PC-3 (cell line): ENCODE results near the gene EOLA1. TPM values are rescaled to one million over a fixed set of nuclear protein-coding genes. Genes with fewer than 3 reads are reported as not detected.
A peak's percentile ranks its signal among the peaks of the same experiment; 100 is the strongest.

Experiments used
- ATAC-seq: fragments of 200-7000 bp; cut with Tn5 transposase; 2 replicates; pipeline ENCODE4 v1.9.1; 2020; ENCODE audit warnings: mild to moderate bottlenecking, moderate library complexity
- Bru-seq: library from RNA; stranded (reverse); fragments of 400-500 nt; gene quantifications from one replicate; lab custom pipeline; 2021; lab: Mats Ljungman, UMichigan
- BruChase-seq, 2 experiments: library from RNA; stranded (reverse); fragments of 400-500 nt; gene quantifications; one replicate each; lab custom pipeline; 2021; lab: Mats Ljungman, UMichigan
- BruUV-seq: library from RNA; stranded (reverse); fragments of 400-500 nt; replicated peaks from 2 replicates; lab custom pipeline; 2021; lab: Mats Ljungman, UMichigan
- CTCF ChIA-PET: fragments of 300-600 bp; sonication (Branson Sonifier 250); formaldehyde crosslinking; loops from one replicate; lab custom pipeline; 2022; ENCODE audit warnings: antibody characterized with exemption; lab: Charles Lee
- POLR2A ChIA-PET: fragments of 300-600 bp; sonication (Branson Sonifier 250); formaldehyde crosslinking; loops from one replicate; lab custom pipeline; 2022; ENCODE audit warnings: antibody characterized with exemption; ENCODE audit not compliant: unreplicated experiment; lab: Charles Lee
- DNase-seq: peaks from one replicate; pipeline ENCODE4 v3.0.0-alpha.2; 2015
- H2AFZ ChIP-seq: fragments of 300-600 bp; sonication (generic); 2 replicates; pipeline ENCODE4 v1.6.0; 2016; ENCODE audit warnings: antibody characterized with exemption, low read length
- H3F3A ChIP-seq: fragments of 300-600 bp; sonication (generic); one replicate; pipeline ENCODE4 v1.6.0; 2017; ENCODE audit warnings: antibody characterized with exemption, low read length, control low read depth, mild to moderate bottlenecking; ENCODE audit not compliant: unreplicated experiment
- H3K27ac ChIP-seq: fragments of 300-600 bp; sonication (generic); 2 replicates; pipeline ENCODE4 v1.5.1; 2016; ENCODE audit warnings: mild to moderate bottlenecking, low read length
- H3K27me3 ChIP-seq: fragments of 300-600 bp; sonication (generic); 2 replicates; pipeline ENCODE4 v1.6.1; 2016; ENCODE audit warnings: low read length, mixed read lengths
- H3K36me3 ChIP-seq: fragments of 300-600 bp; sonication (generic); 2 replicates; pipeline ENCODE4 v1.6.1; 2016; ENCODE audit warnings: low read depth, mixed run types, low read length, mixed read lengths
- H3K4me1 ChIP-seq: fragments of 300-600 bp; sonication (generic); 2 replicates; pipeline ENCODE4 v1.5.1; 2016; ENCODE audit warnings: low read length; ENCODE audit not compliant: insufficient read depth
- H3K4me2 ChIP-seq: fragments of 300-600 bp; sonication (generic); 2 replicates; pipeline ENCODE4 v1.6.0; 2016; ENCODE audit warnings: low read length
- H3K4me3 ChIP-seq: fragments of 300-600 bp; sonication (generic); 2 replicates; pipeline ENCODE4 v1.5.1; 2016; ENCODE audit warnings: mild to moderate bottlenecking, low read length, mixed read lengths
- H3K79me2 ChIP-seq: fragments of 300-600 bp; sonication (generic); 2 replicates; pipeline ENCODE4 v1.6.1; 2017; ENCODE audit warnings: low read length, mixed read lengths
- H3K9ac ChIP-seq: fragments of 300-600 bp; sonication (generic); 2 replicates; pipeline ENCODE4 v1.6.0; 2016; ENCODE audit warnings: mild to moderate bottlenecking, low read length
- H3K9me2 ChIP-seq: fragments of 300-600 bp; sonication (generic); replicated peaks from 2 replicates; pipeline ENCODE4 v1.6.1; 2016; ENCODE audit warnings: mixed run types, low read length, mixed read lengths
- H3K9me3 ChIP-seq: fragments of 300-600 bp; sonication (generic); 2 replicates; pipeline ENCODE4 v1.6.1; 2016; ENCODE audit warnings: low read length, mixed read lengths
- H4K20me1 ChIP-seq: fragments of 300-600 bp; sonication (generic); 2 replicates; pipeline ENCODE4 v1.6.1; 2016; ENCODE audit warnings: low read length, mixed read lengths
- CTCF ChIP-seq: fragments of 300-600 bp; sonication (generic); conservative IDR thresholded peaks from 2 replicates; pipeline ENCODE4 v1.5.1; 2017; ENCODE audit warnings: antibody characterized with exemption, low read depth, mild to moderate bottlenecking, low read length
- EZH2 ChIP-seq: fragments of 300-600 bp; sonication (generic); IDR thresholded peaks from one replicate; pipeline ENCODE4 v1.6.1; 2017; ENCODE audit warnings: antibody characterized with exemption, mild to moderate bottlenecking, low read length; ENCODE audit not compliant: unreplicated experiment
- EZH2phosphoT487 ChIP-seq: fragments of 300-600 bp; sonication (generic); IDR thresholded peaks from 2 replicates; pipeline ENCODE4 v1.6.1; 2018; ENCODE audit warnings: mild to moderate bottlenecking, antibody characterized with exemption, low read length, borderline replicate concordance
- intact Hi-C: fragments of 100-400 bp; cut with micrococcal nuclease; formaldehyde crosslinking; loops from 2 replicates; pipeline ENCODE4 v1.9.0; 2023
- long read RNA-seq: library from polyadenylated mRNA; unstranded; transcript quantifications from one replicate; pipeline ENCODE4 v2.0.0, GENCODE V29; 2021; ENCODE audit not compliant: unreplicated experiment
- total RNA-seq: library from RNA; depleted of rRNA; stranded (reverse); fragments of >200 nt; gene quantifications from 2 replicates; pipeline ENCODE4 v1.2.3, GENCODE V29; 2014; rRNA removed

The EOLA1 gene
- total RNA-seq = 21.7 and 25.9 TPM in 2 replicates
- Bru-seq, nascent RNA = percentile 53 among the genes with signal in this experiment
- BruChase-seq, experiment 1, labeled RNA remaining after a 6-hour chase = percentile 77 among the genes with signal in this experiment
- percentile 66 among the genes with signal in this experiment for BruChase-seq, experiment 2, labeled RNA remaining after a 2-hour chase
- long read RNA-seq, transcript CXorf40A-204 (5 exons, 1,403 nt) = major isoform, 17 of 36 reads
- long read RNA-seq, partial matches to known transcripts = 8 of 36 reads
- long read RNA-seq, other reads (novel, unspliced or antisense) = 7 of 36 reads

- DNase-seq (peak; percentile 96), ATAC-seq (peak; percentile 79)
- no peaks in the 10 kb centered on the region for H3K9me2 ChIP-seq
- peak within 1 kb of the TSS; percentile 91 for H3K27ac ChIP-seq
- no peaks in the 10 kb centered on the region for H4K20me1 ChIP-seq
- POLR2A ChIA-PET = interaction anchor here (0.6 to 2.5 kb wide), 2 partner anchors 398 to 1493 kb away, joined by 5 to 32 read pairs; partner anchors contain the start of gene EOLA2
- H3K9ac ChIP-seq = peak within 1 kb of the TSS; percentile 89
- no peak for TF ChIP-seq EZH2
- TF ChIP-seq EZH2phosphoT487 = no peak
- no peak for TF ChIP-seq CTCF
- peak within 1 kb of the TSS; percentile 88 for H2AFZ ChIP-seq
- TSS peak; percentile 52 for BruUV-seq
- H3F3A ChIP-seq = no peaks in the 10 kb centered on the region
- peaks cover 9% of the 10 kb centered on the region for H3K79me2 ChIP-seq
- intact Hi-C loops = loop anchor here (2.0 kb wide), 1 partner anchor 46 kb away; no protein-coding TSS in a partner anchor
- H3K9me3 ChIP-seq = no peaks in the 10 kb centered on the region
- no peaks in the 10 kb centered on the region for H3K27me3 ChIP-seq
- H3K4me2 ChIP-seq = peak within 1 kb of the TSS; percentile 97
- CTCF ChIA-PET = interaction anchor here (0.6 to 1.0 kb wide), 2 partner anchors 28 to 78 kb away, joined by 3 to 4 read pairs; no protein-coding TSS in a partner anchor
- H3K4me3 ChIP-seq = peak within 1 kb of the TSS; percentile 90
- H3K4me1 ChIP-seq = peaks cover 8% of the 10 kb centered on the region; the same call in 1 of the 2 replicates
- H3K36me3 ChIP-seq = no peaks in the 10 kb centered on the region
Observed at GRCh38 chrX:149540621-149541520, at the start of gene EOLA1. Gene EOLA1 (plus strand): TSS chrX:149541012. CDS start chrX:149545631, 4,619 bp downstream.

GRCh38 chrX:149491812-149492211, 49.0 kb upstream of the EOLA1 start:
- ATAC-seq (no peak), DNase-seq (no peak)
- no peak overlapping the region for H3K27ac ChIP-seq
- TF ChIP-seq CTCF = no peak
- no peak for TF ChIP-seq EZH2phosphoT487
- TF ChIP-seq EZH2 = no peak
- POLR2A ChIA-PET = no interaction called here
- H3K9me2 ChIP-seq = no peaks in the 10 kb centered on the region
- H3K4me2 ChIP-seq = no peak overlapping the region
- no peaks in the 10 kb centered on the region for H3K27me3 ChIP-seq
- no peaks in the 10 kb centered on the region for H3K9me3 ChIP-seq
- H3K4me3 ChIP-seq = no peak overlapping the region
- peaks cover 56% of the 10 kb centered on the region for H3K36me3 ChIP-seq
- peaks cover 39% of the 10 kb centered on the region for H3K4me1 ChIP-seq
- no peak overlapping the region for H2AFZ ChIP-seq
- H3K79me2 ChIP-seq = no peaks in the 10 kb centered on the region
- BruUV-seq = no TSS peak
- intact Hi-C loops = no loop called here
- CTCF ChIA-PET = no interaction called here
- H3K9ac ChIP-seq = no peak overlapping the region
- peaks cover 10% of the 10 kb centered on the region for H3F3A ChIP-seq
- H4K20me1 ChIP-seq = no peaks in the 10 kb centered on the region
